HG03469 (cell line): ENCODE data around the gene TMEM184B.
"Not testable (repeated sequence)": the region's sequence is repeated elsewhere in the genome, so short reads cannot be mapped to it uniquely, and the experiment has no call there.

Experiments used
- ATAC-seq: cut with Tn5 transposase; IDR thresholded peaks from one replicate; pipeline ENCODE4 v1.9.1; 2021; ENCODE audit warnings: mild to moderate bottlenecking, moderate library complexity, moderate number of reproducible peaks; ENCODE audit not compliant: unreplicated experiment

Gene TMEM184B

GRCh38 chr22:38249803-38250642 is 22.8 kb downstream of the TMEM184B start:
- no peak for ATAC-seq

GRCh38 chr22:38249301-38249700 is 23.5 kb downstream of the TMEM184B start:
- ATAC-seq, result no peak

- ATAC-seq, result no peak
Measured at GRCh38 chr22:38248280-38248679, 24.5 kb downstream of the TMEM184B start.

GRCh38 chr22:38247713-38248112 is 25.1 kb downstream of the TMEM184B start:
- no peak for ATAC-seq

- ATAC-seq, result no peak
Measured at GRCh38 chr22:38246692-38247091, 26.1 kb downstream of the TMEM184B start.

- no peak for ATAC-seq
Measured at GRCh38 chr22:38246046-38246658, 26.7 kb downstream of the TMEM184B start.

- ATAC-seq, result no peak
Measured at GRCh38 chr22:38244106-38244505, 28.7 kb downstream of the TMEM184B start.

GRCh38 chr22:38243007-38243765 is 29.6 kb downstream of the TMEM184B start:
- ATAC-seq, result no peak

- no peak for ATAC-seq
Measured at GRCh38 chr22:38240734-38241252, 32.0 kb downstream of the TMEM184B start.

GRCh38 chr22:38239101-38239761 is 33.6 kb downstream of the TMEM184B start:
- no peak for ATAC-seq

- no peak for ATAC-seq
Measured at GRCh38 chr22:38238519-38239071, 34.2 kb downstream of the TMEM184B start.

GRCh38 chr22:38236786-38237185 is 36.0 kb downstream of the TMEM184B start:
- ATAC-seq, result no peak

GRCh38 chr22:38235240-38235850 is 37.5 kb downstream of the TMEM184B start:
- ATAC-seq, result no peak

GRCh38 chr22:38233856-38234255 is 39.0 kb downstream of the TMEM184B start:
- not testable (repeated sequence) for ATAC-seq

GRCh38 chr22:38233427-38233826 is 39.4 kb downstream of the TMEM184B start:
- no peak for ATAC-seq

GRCh38 chr22:38232196-38232595 is 40.6 kb downstream of the TMEM184B start:
- no peak for ATAC-seq

- no peak for ATAC-seq
Measured at GRCh38 chr22:38230916-38231315, 41.9 kb downstream of the TMEM184B start.

GRCh38 chr22:38230108-38230825 is 42.5 kb downstream of the TMEM184B start:
- ATAC-seq, result no peak
